Neuron (in vitro differentiated cells): ENCODE results near the gene INAFM2.

Experiments
- H2AFZ ChIP-seq: one replicate; pipeline ENCODE4 v1.6.1; 2013; ENCODE audit warnings: low read depth, mild to moderate bottlenecking, inconsistent platforms, low read length, moderate library complexity
- H3K27me3 ChIP-seq: one replicate; pipeline ENCODE4 v1.6.1; 2013; ENCODE audit warnings: low read length; ENCODE audit not compliant: insufficient read depth
- H3K36me3 ChIP-seq: one replicate; pipeline ENCODE4 v1.6.1; 2013; ENCODE audit warnings: low read length; ENCODE audit not compliant: insufficient read depth
- H3K4me1 ChIP-seq: one replicate; pipeline ENCODE4 v1.6.1; 2013; ENCODE audit warnings: low read length; ENCODE audit not compliant: insufficient read depth
- H3K4me3 ChIP-seq: 2 replicates; pipeline ENCODE4 v1.5.1; 2013; ENCODE audit warnings: mild to moderate bottlenecking, low read length, moderate library complexity
- H3K9me3 ChIP-seq: one replicate; pipeline ENCODE4 v1.6.1; 2013; ENCODE audit warnings: low read length

Gene INAFM2

GRCh38 chr15:40364251-40364650 is 40.8 kb downstream of the INAFM2 start:
- no peak overlapping the region for H2AFZ ChIP-seq
- H3K4me3 ChIP-seq, result no peak overlapping the region
- H3K27me3 ChIP-seq, result peaks cover 55% of the 10 kb centered on the region
- no peaks in the 10 kb centered on the region for H3K4me1 ChIP-seq
- H3K36me3 ChIP-seq, result no peaks in the 10 kb centered on the region
- H3K9me3 ChIP-seq, result no peaks in the 10 kb centered on the region

- Histone ChIP-seq H3K4me1 (no peaks in the 10 kb centered on the region), H3K9me3 (no peaks in the 10 kb centered on the region), H3K4me3 (no peak overlapping the region), H3K36me3 (no peaks in the 10 kb centered on the region), H2AFZ (no peak overlapping the region), H3K27me3 (peaks cover 48% of the 10 kb centered on the region)
Observed at GRCh38 chr15:40365016-40365415, 41.5 kb downstream of the INAFM2 start.

GRCh38 chr15:40365624-40366456 is 42.3 kb downstream of the INAFM2 start:
- H3K27me3 ChIP-seq, result peaks cover 42% of the 10 kb centered on the region
- H3K4me1 ChIP-seq, result no peaks in the 10 kb centered on the region
- H3K4me3 ChIP-seq, result no peak overlapping the region
- H3K36me3 ChIP-seq, result no peaks in the 10 kb centered on the region
- no peaks in the 10 kb centered on the region for H3K9me3 ChIP-seq
- H2AFZ ChIP-seq, result no peak overlapping the region

GRCh38 chr15:40366457-40367370 is 43.2 kb downstream of the INAFM2 start:
- Histone ChIP-seq H3K4me1 (no peaks in the 10 kb centered on the region), H3K36me3 (no peaks in the 10 kb centered on the region), H3K9me3 (no peaks in the 10 kb centered on the region), H3K27me3 (peaks cover 41% of the 10 kb centered on the region), H2AFZ (no peak overlapping the region), H3K4me3 (no peak overlapping the region)

GRCh38 chr15:40367371-40367685 is 43.8 kb downstream of the INAFM2 start:
- Histone ChIP-seq H3K27me3 (peaks cover 37% of the 10 kb centered on the region), H3K4me1 (no peaks in the 10 kb centered on the region), H2AFZ (no peak overlapping the region), H3K9me3 (no peaks in the 10 kb centered on the region), H3K36me3 (no peaks in the 10 kb centered on the region), H3K4me3 (no peak overlapping the region)

GRCh38 chr15:40367686-40368611 is 44.5 kb downstream of the INAFM2 start:
- Histone ChIP-seq H3K9me3 (no peaks in the 10 kb centered on the region), H3K36me3 (no peaks in the 10 kb centered on the region), H3K27me3 (peaks cover 37% of the 10 kb centered on the region), H3K4me1 (no peaks in the 10 kb centered on the region), H3K4me3 (no peak overlapping the region), H2AFZ (peak overlapping the region; percentile 18)

GRCh38 chr15:40368719-40369473 is 45.4 kb downstream of the INAFM2 start:
- Histone ChIP-seq H3K4me1 (no peaks in the 10 kb centered on the region), H3K27me3 (peaks cover 37% of the 10 kb centered on the region), H3K36me3 (no peaks in the 10 kb centered on the region), H2AFZ (no peak overlapping the region), H3K4me3 (no peak overlapping the region), H3K9me3 (no peaks in the 10 kb centered on the region)

GRCh38 chr15:40369474-40369869 is 46.0 kb downstream of the INAFM2 start:
- Histone ChIP-seq H3K4me3 (no peak overlapping the region), H3K36me3 (no peaks in the 10 kb centered on the region), H3K27me3 (peaks cover 33% of the 10 kb centered on the region), H2AFZ (no peak overlapping the region), H3K9me3 (no peaks in the 10 kb centered on the region), H3K4me1 (no peaks in the 10 kb centered on the region)

- no peak overlapping the region for H3K4me3 ChIP-seq
- no peaks in the 10 kb centered on the region for H3K4me1 ChIP-seq
- H3K27me3 ChIP-seq, result peaks cover 29% of the 10 kb centered on the region
- no peaks in the 10 kb centered on the region for H3K36me3 ChIP-seq
- no peaks in the 10 kb centered on the region for H3K9me3 ChIP-seq
- no peak overlapping the region for H2AFZ ChIP-seq
Observed at GRCh38 chr15:40369971-40370370, 46.5 kb downstream of the INAFM2 start.

GRCh38 chr15:40372981-40373380 is 49.5 kb downstream of the INAFM2 start:
- H3K4me1 ChIP-seq, result no peaks in the 10 kb centered on the region
- H3K27me3 ChIP-seq, result peaks cover 10% of the 10 kb centered on the region
- H3K36me3 ChIP-seq, result no peaks in the 10 kb centered on the region
- H2AFZ ChIP-seq, result no peak overlapping the region
- H3K4me3 ChIP-seq, result no peak overlapping the region
- no peaks in the 10 kb centered on the region for H3K9me3 ChIP-seq
